ENCODE measurements around the gene KLLN. TPM values are rescaled to one million over a fixed set of nuclear protein-coding genes. Genes with fewer than 3 reads are reported as not detected.
A peak's percentile ranks its signal among the peaks of the same experiment; 100 is the strongest.
"Not testable (repeated sequence)": the region's sequence is repeated elsewhere in the genome, so short reads cannot be mapped to it uniquely, and the experiment has no call there.

Gene KLLN
- total RNA-seq, 3 donors from 2014 or later (not counting 1 experiment from before 2014, with no cell fraction given) = 0.68 to 0.73 (median 0.70) TPM

DNA sequence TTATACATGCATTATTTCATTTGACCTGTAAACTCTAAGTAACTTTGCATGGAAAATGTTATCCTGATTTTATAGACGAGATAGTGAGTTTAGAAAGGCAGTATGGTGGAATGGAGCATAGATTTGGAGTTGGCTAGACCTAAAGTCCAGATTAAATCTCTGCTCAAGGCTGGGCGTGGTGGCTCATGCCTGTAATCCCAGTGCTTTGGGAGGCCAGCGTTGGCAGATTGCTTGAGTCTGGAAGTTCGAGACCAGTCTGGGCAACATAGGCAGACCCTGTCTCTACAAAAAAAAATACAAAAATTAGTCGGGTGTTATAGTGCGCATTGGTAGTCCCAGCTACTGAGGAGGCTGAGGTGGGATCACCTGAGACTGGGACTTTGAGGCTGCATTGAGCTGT lies 9.5 kb upstream of the KLLN start:
- Mint-ChIP-seq H3K36me3 (no peaks in the 10 kb centered on the region), H3K27ac (no peak overlapping the region), H3K27me3 (ENCODE audit: low read depth in 2 of 2) (no peaks in the 10 kb centered on the region), H3K4me1 (peaks cover 35 to 49% of the 10 kb centered on the region in 2 donors), H3K4me3 (peak overlapping the region; percentile 9), H3K9me3 (no peaks in the 10 kb centered on the region)
- intact Hi-C loops (cut with micrococcal nuclease) = no loop called here
- Histone ChIP-seq H3K4me3 (ENCODE audit: low read length) (no peak overlapping the region), H3K36me3 (ENCODE audit: control insufficient read depth, insufficient read depth, low read length) (peaks cover 2% of the 10 kb centered on the region), H3K9me3 (ENCODE audit: control insufficient read depth, insufficient read depth, low read length) (no peaks in the 10 kb centered on the region), H3K27ac (ENCODE audit: low read length) (no peak overlapping the region), H3K27me3 (ENCODE audit: control insufficient read depth, insufficient read depth, low read length) (no peaks in the 10 kb centered on the region), H3K4me1 (ENCODE audit: control insufficient read depth, insufficient read depth, low read length) (peaks cover 9% of the 10 kb centered on the region)
- 98% methylated on average over 6 of the region's 6 CpGs for WGBS (ENCODE audit: insufficient coverage)
- no peak for DNase-seq
- TF ChIP-seq CTCF (IDR thresholded peaks at IDR 0.05) = no peak
- no peak for ATAC-seq

DNA sequence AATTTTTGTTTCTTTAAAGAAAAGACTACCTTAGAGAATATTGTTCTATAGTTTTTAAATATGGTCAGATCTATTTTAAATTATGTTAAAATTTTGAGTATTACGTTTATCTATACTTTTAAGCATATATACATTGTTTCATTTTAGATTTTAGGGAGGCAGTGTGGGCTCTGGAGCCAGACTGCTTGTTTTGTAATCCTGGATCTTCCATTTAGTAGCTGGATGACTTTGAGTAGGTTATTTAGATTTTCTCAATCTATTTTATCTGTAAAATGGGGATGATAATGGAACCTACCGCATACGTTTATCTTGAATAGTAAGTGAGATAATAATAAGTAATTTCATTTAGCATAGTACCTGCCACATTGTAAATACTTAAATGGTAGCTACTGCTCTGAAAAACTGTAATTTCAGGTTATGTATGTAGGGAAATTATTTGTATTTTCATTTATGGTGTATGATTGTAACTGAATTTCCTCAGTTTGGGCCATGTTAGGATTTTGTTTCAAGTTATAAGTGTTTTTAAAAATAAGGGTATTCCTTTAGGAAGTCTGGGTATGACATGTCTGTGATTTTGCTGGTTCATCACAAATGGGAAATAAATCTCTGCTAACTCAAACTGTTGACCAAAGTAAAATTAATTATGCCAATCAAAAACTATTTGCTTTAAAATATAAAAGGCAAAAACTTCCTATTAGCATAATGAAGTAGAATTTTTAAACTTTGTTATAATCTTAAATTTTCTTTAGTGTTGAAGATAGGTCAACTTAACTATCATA lies 6.6 kb upstream of the KLLN start:
- no peak for TF ChIP-seq CTCF (IDR thresholded peaks at IDR 0.05)
- intact Hi-C loops (cut with micrococcal nuclease) = no loop called here
- H3K4me3 Mint-ChIP-seq = peak overlapping the region; percentile 13
- no peaks in the 10 kb centered on the region for H3K27me3 Mint-ChIP-seq (ENCODE audit: low read depth in 2 of 2)
- H3K27ac ChIP-seq (ENCODE audit: low read length) = no peak overlapping the region
- no peak for DNase-seq
- H3K4me1 Mint-ChIP-seq = peaks cover 58 to 73% of the 10 kb centered on the region in 2 donors
- peaks cover 9% of the 10 kb centered on the region for H3K4me1 ChIP-seq (ENCODE audit: control insufficient read depth, insufficient read depth, low read length)
- H3K36me3 ChIP-seq (ENCODE audit: control insufficient read depth, insufficient read depth, low read length) = peaks cover 2% of the 10 kb centered on the region
- no peaks in the 10 kb centered on the region for H3K9me3 Mint-ChIP-seq
- no peaks in the 10 kb centered on the region for H3K36me3 Mint-ChIP-seq
- no peaks in the 10 kb centered on the region for H3K9me3 ChIP-seq (ENCODE audit: control insufficient read depth, insufficient read depth, low read length)
- ATAC-seq = no peak
- H3K27ac Mint-ChIP-seq = peak overlapping the region in 1 of 2 donors; percentile 11
- no peak overlapping the region for H3K4me3 ChIP-seq (ENCODE audit: low read length)
- H3K27me3 ChIP-seq (ENCODE audit: control insufficient read depth, insufficient read depth, low read length) = no peaks in the 10 kb centered on the region
- WGBS (ENCODE audit: insufficient coverage) = no CpG with 5 or more reads among the region's 3 CpGs

- Mint-ChIP-seq H3K4me3 (peak overlapping the region; percentile 69), H3K4me1 (peaks cover 66 to 78% of the 10 kb centered on the region in 2 donors), H3K27ac (peak overlapping the region; percentile 78 to 97)
- ATAC-seq; H3K4me1 ChIP-seq (ENCODE audit: control insufficient read depth, insufficient read depth, low read length); H3K27ac ChIP-seq (ENCODE audit: low read length); H3K9me3 Mint-ChIP-seq; DNase-seq; intact Hi-C loops (cut with micrococcal nuclease); H3K9me3 ChIP-seq (ENCODE audit: control insufficient read depth, insufficient read depth, low read length); H3K36me3 Mint-ChIP-seq; H3K27me3 ChIP-seq (ENCODE audit: control insufficient read depth, insufficient read depth, low read length); H3K4me3 ChIP-seq (ENCODE audit: low read length); H3K27me3 Mint-ChIP-seq (ENCODE audit: low read depth in 2 of 2); H3K36me3 ChIP-seq (ENCODE audit: control insufficient read depth, insufficient read depth, low read length): not testable (repeated sequence)
- 73% methylated on average over 9 of the region's 9 CpGs for WGBS (ENCODE audit: insufficient coverage)
These were observed 5.8 kb upstream of the KLLN start for GRCh38 chr10:87869139-87869538.

DNA sequence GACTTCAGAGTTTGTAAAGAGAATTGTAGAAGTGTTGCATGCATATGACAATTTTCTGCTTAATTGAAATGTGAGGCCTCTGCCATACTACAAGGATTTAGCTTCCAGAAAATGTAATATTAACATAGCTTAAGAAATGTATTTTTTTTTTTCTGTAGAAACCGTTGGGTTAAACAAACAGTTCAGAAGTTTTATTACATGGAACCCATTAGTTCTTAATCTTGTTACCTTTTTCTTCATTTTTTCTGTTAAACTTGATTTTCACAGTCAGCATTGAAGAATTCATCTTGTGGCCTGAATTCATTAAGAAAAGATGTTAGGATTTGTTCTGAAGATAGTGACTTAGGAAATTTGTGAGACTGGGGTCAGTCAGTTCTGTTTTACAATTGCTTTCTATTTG lies 4.9 kb upstream of the KLLN start:
- no peaks in the 10 kb centered on the region for H3K27me3 Mint-ChIP-seq (ENCODE audit: low read depth in 2 of 2)
- no peaks in the 10 kb centered on the region for H3K9me3 Mint-ChIP-seq
- DNase-seq (no peak), ATAC-seq (no peak)
- peak overlapping the region; percentile 13 for H3K4me3 ChIP-seq (ENCODE audit: low read length)
- intact Hi-C loops (cut with micrococcal nuclease) = no loop called here
- H3K4me3 Mint-ChIP-seq = peak overlapping the region; percentile 69
- H3K27me3 ChIP-seq (ENCODE audit: control insufficient read depth, insufficient read depth, low read length) = no peaks in the 10 kb centered on the region
- peaks cover 2% of the 10 kb centered on the region for H3K36me3 ChIP-seq (ENCODE audit: control insufficient read depth, insufficient read depth, low read length)
- TF ChIP-seq CTCF (IDR thresholded peaks at IDR 0.05) = no peak
- H3K27ac ChIP-seq (ENCODE audit: low read length) = no peak overlapping the region
- H3K27ac Mint-ChIP-seq = peak overlapping the region; percentile 78 to 97
- WGBS (ENCODE audit: insufficient coverage) = 0% methylated on average over 1 of the region's 1 CpG
- no peaks in the 10 kb centered on the region for H3K36me3 Mint-ChIP-seq
- H3K4me1 Mint-ChIP-seq = peaks cover 66 to 72% of the 10 kb centered on the region in 2 donors
- H3K4me1 ChIP-seq (ENCODE audit: control insufficient read depth, insufficient read depth, low read length) = peaks cover 9% of the 10 kb centered on the region
- H3K9me3 ChIP-seq (ENCODE audit: control insufficient read depth, insufficient read depth, low read length) = no peaks in the 10 kb centered on the region

Measured in natural killer cell (primary cell).